ENCODE data around the gene TARS1. TPM values are rescaled to one million over a fixed set of nuclear protein-coding genes. Genes with fewer than 3 reads are reported as not detected.

The TARS1 gene
- total and polyA plus RNA-seq, 2 of the 8 experiments (the other 6 are each of a cell fraction or from before 2014, with no cell fraction given): 94.4 to 445 TPM

DNA sequence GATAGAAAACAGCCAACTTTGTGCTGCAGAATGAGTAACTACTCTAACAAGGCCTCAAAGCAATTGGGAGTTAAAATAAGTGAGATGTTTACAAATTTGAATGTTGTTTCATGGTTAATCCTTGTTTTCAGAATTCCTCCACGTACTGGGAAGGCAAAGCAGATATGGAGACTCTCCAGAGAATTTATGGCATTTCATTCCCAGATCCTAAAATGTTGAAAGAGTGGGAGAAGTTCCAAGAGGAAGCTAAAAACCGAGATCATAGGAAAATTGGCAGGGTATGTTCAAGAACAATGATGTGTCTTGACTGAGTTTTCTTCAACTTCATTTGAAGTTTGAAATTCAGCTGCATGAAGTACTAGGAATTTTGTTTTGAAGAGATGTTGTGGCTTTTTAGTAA lies 16.4 kb downstream of the TARS1 start:
- DNase-seq (ENCODE audit: low read depth in 1 of 2, low spot score in 2 of 2) (no peak), FAIRE-seq (no peak)
- Histone ChIP-seq H4K91ac (replicated peaks; ENCODE audit: insufficient read length, low read length) (no peak overlapping the region), H3K14ac (ENCODE audit: insufficient read length) (no peak overlapping the region), H3K79me1 (ENCODE audit: low read depth, low read length) (peaks cover 2% of the 10 kb centered on the region; the same call in 1 of the 2 replicates), H3K9me3 (ENCODE audit: insufficient read depth in 2 of 2, low read depth in 1 of 2, low read length in 1 of 2) (no peaks in the 10 kb centered on the region), H4K8ac (ENCODE audit: extremely low read depth, insufficient read depth, low read length) (no peak overlapping the region; the same call in 1 of the 2 replicates), H3K18ac (ENCODE audit: extremely low read depth, low read length) (no peak overlapping the region), H3K27me3 (replicated peaks in 1 of 4; ENCODE audit: control insufficient read depth in 3 of 4, extremely low read depth in 1 of 4, insufficient read depth in 3 of 4, low read length in 3 of 4) (no peaks in the 10 kb centered on the region), H3K4me2 (ENCODE audit: insufficient read depth in 1 of 2, low read depth in 2 of 2, low read length in 2 of 2) (no peak overlapping the region), H2AK5ac (ENCODE audit: low read depth, low read length) (no peak overlapping the region), H3K27ac (ENCODE audit: low read depth, low read length) (no peak overlapping the region), H2BK5ac (ENCODE audit: low read depth, low read length) (no peak overlapping the region), H3K79me2 (ENCODE audit: control insufficient read depth in 1 of 2, insufficient read depth in 2 of 2, low read length in 2 of 2) (peaks cover 0 to 41% of the 10 kb centered on the region in 2 experiments; a peak in 2 of 4 replicates), H2BK20ac (ENCODE audit: low read length) (no peak overlapping the region), H3K56ac (replicated peaks; ENCODE audit: insufficient read length, low read depth, low read length) (no peak overlapping the region), H2BK15ac (ENCODE audit: low read length) (no peak overlapping the region), H3K9ac (replicated peaks in 1 of 4; ENCODE audit: extremely low read depth in 1 of 4, low read depth in 3 of 4, low read length in 3 of 4) (no peak overlapping the region), H4K20me1 (replicated peaks in 1 of 2; ENCODE audit: control insufficient read depth in 1 of 2, insufficient read depth in 2 of 2, low read length in 2 of 2) (peaks cover 1 to 4% of the 10 kb centered on the region in 2 experiments), H3K23ac (ENCODE audit: insufficient read length) (no peak overlapping the region), H3K36me3 (ENCODE audit: control insufficient read depth in 2 of 4, insufficient read depth in 4 of 4, low read length in 3 of 4) (peaks cover 55 to 99% (median 90%) of the 10 kb centered on the region in 4 experiments), H3K4ac (replicated peaks; ENCODE audit: insufficient read length, low read depth, low read length) (no peak overlapping the region), H3K4me3 (ENCODE audit: extremely low read depth in 1 of 4, insufficient read depth in 2 of 4, low read depth in 3 of 4, low read length in 4 of 4) (no peak overlapping the region), H2AFZ (ENCODE audit: low read length) (no peak overlapping the region), H3K4me1 (replicated peaks in 1 of 4; ENCODE audit: control insufficient read depth in 3 of 4, insufficient read depth in 4 of 4, low read length in 3 of 4) (no peaks in the 10 kb centered on the region), H2BK120ac (replicated peaks; ENCODE audit: low read depth, low read length) (no peak overlapping the region), H4K5ac (ENCODE audit: insufficient read length, low read depth, low read length) (no peak overlapping the region), H2BK12ac (ENCODE audit: low read depth, low read length) (no peak overlapping the region), H3K23me2 (ENCODE audit: low read depth, low read length) (no peaks in the 10 kb centered on the region)
- CTCF ChIA-PET (ENCODE audit: partially characterized antibody): interaction anchor here (0.6 to 2.4 kb wide), 3 partner anchors 11 to 512 kb away, joined by 3 to 10 read pairs (median 4); no protein-coding TSS in a partner anchor
- TF ChIP-seq RXRA (IDR thresholded peaks at IDR 0.05; ENCODE audit: insufficient read depth, low read depth, low read length): no peak
- POLR2A ChIA-PET (ENCODE audit: partially characterized antibody): interaction anchor here (1.0 to 13.0 kb wide), 5 partner anchors 10 to 32 kb away, joined by 3 to 179 read pairs (median 83); partner anchors contain the start of gene TARS1
- whole genome bisulfite sequencing, 2 experiments (ENCODE audit: extremely low coverage in 1 of 2, insufficient coverage in 1 of 2, insufficient read length in 1 of 2, insufficient replicate concordance in 2 of 2, low coverage in 1 of 2, low lambda C conversion rate in 2 of 2, missing lambda C conversion rate in 1 of 2): 90% methylated on average over 2 of the region's 2 CpGs; no CpG with 5 or more reads in 1 of the 2 experiments
